Glutamatergic neuron (in vitro differentiated cells): Measurements from ENCODE around the gene NLRP9. TPM values are rescaled to one million over a fixed set of nuclear protein-coding genes. Genes with fewer than 3 reads are reported as not detected.

Source experiments
- DNase-seq: peaks from one replicate; pipeline ENCODE4 v3.0.0; 2022
- H3K27ac Mint-ChIP-seq: one replicate; pipeline ENCODE4 v1.8.0; 2020; ENCODE audit warnings: mild to moderate bottlenecking, mixed read lengths, inconsistent platforms; ENCODE audit not compliant: unreplicated experiment
- H3K27me3 Mint-ChIP-seq: one replicate; pipeline ENCODE4 v1.8.0; 2020; ENCODE audit warnings: mild to moderate bottlenecking, moderate library complexity, mixed read lengths, inconsistent platforms; ENCODE audit not compliant: unreplicated experiment
- H3K36me3 Mint-ChIP-seq: one replicate; pipeline ENCODE4 v1.8.0; 2020; ENCODE audit warnings: mild to moderate bottlenecking, mixed read lengths, inconsistent platforms; ENCODE audit not compliant: unreplicated experiment
- H3K4me1 Mint-ChIP-seq: one replicate; pipeline ENCODE4 v1.8.0; 2020; ENCODE audit warnings: mild to moderate bottlenecking, low read depth, mixed read lengths, inconsistent platforms; ENCODE audit not compliant: unreplicated experiment
- H3K4me3 Mint-ChIP-seq: one replicate; pipeline ENCODE4 v1.8.0; 2020; ENCODE audit warnings: mild to moderate bottlenecking, mixed read lengths, inconsistent platforms; ENCODE audit not compliant: unreplicated experiment
- H3K9me3 Mint-ChIP-seq: one replicate; pipeline ENCODE4 v1.8.0; 2020; ENCODE audit warnings: mild to moderate bottlenecking, moderate library complexity, mixed read lengths, inconsistent platforms; ENCODE audit not compliant: unreplicated experiment
- total RNA-seq: library from RNA; stranded (reverse); fragmentation: NEBNext Ultra II Directional; extraction: Animal tissue kit (Norgen Biotek cat#: 25700); gene quantifications from one replicate; pipeline ENCODE4 v1.2.1, GENCODE V29; 2021; ENCODE audit not compliant: unreplicated experiment
- TF ChIP-seq, protein P1 (sequence below): fragments of 200-600 bp; sonication (generic); IDR thresholded peaks from one replicate; pipeline ENCODE4 v1.5.0; 2021; ENCODE audit not compliant: partially characterized antibody, unreplicated experiment

Gene NLRP9
- total RNA-seq, 1 donor from 2014 or later, result not detected

GRCh38 chr19:55684946-55685681, 53.1 kb downstream of the NLRP9 start:
- Mint-ChIP-seq H3K27me3 (no peaks in the 10 kb centered on the region), H3K36me3 (no peaks in the 10 kb centered on the region), H3K4me3 (no peak overlapping the region), H3K9me3 (no peaks in the 10 kb centered on the region), H3K27ac (no peak overlapping the region), H3K4me1 (no peaks in the 10 kb centered on the region)
- no peak for DNase-seq
- TF ChIP-seq, protein P1, sequence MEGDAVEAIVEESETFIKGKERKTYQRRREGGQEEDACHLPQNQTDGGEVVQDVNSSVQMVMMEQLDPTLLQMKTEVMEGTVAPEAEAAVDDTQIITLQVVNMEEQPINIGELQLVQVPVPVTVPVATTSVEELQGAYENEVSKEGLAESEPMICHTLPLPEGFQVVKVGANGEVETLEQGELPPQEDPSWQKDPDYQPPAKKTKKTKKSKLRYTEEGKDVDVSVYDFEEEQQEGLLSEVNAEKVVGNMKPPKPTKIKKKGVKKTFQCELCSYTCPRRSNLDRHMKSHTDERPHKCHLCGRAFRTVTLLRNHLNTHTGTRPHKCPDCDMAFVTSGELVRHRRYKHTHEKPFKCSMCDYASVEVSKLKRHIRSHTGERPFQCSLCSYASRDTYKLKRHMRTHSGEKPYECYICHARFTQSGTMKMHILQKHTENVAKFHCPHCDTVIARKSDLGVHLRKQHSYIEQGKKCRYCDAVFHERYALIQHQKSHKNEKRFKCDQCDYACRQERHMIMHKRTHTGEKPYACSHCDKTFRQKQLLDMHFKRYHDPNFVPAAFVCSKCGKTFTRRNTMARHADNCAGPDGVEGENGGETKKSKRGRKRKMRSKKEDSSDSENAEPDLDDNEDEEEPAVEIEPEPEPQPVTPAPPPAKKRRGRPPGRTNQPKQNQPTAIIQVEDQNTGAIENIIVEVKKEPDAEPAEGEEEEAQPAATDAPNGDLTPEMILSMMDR, result no peak

DNA sequence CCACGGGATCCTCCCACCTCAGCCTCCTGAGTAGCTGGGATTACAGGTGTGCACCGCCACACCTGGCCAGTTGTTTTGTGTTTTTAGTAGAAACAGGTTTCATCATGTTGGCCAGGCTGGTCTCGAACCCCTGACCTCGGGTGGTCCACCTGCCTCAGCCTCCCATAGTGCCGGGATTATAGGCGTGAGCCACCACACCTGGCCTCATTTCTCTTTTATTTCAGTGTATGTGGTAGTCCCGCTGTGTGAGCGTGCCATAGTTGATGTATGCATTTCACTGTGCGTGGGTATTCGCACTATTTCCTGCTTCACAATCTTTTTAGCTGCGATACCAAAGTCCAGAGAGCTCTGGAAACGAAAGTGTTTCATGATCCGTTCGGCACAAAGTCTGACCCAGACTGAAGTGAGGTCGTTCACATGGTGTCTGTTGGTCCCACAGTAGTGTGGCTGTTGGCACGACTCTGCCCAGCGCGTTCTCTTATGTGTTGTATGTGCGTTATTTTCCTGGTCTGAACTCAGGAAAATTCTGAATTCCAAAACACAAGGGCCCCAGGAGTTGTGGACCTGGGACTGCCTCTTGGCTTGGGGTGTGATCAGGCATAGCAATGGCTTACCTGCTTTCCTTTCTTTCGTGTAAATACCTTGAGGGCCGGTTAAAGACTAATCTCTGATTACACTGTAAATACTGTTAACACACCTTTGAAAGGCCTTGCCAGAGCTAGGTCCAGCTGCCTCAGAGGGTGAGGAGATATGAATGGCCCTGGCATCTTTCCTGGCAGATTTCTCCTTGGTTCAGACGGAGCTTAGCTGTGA, 54.5 kb downstream of the NLRP9 start:
- Mint-ChIP-seq H3K27ac (no peak overlapping the region), H3K4me1 (no peaks in the 10 kb centered on the region), H3K9me3 (no peaks in the 10 kb centered on the region), H3K4me3 (no peak overlapping the region), H3K27me3 (no peaks in the 10 kb centered on the region), H3K36me3 (no peaks in the 10 kb centered on the region)
- DNase-seq, result no peak
- TF ChIP-seq, protein P1, result no peak

GRCh38 chr19:55681131-55682092, 56.8 kb downstream of the NLRP9 start:
- Mint-ChIP-seq H3K27me3 (peaks cover 3% of the 10 kb centered on the region), H3K4me1 (peaks cover 4% of the 10 kb centered on the region), H3K36me3 (no peaks in the 10 kb centered on the region), H3K27ac (no peak overlapping the region), H3K4me3 (no peak overlapping the region), H3K9me3 (peaks cover 3% of the 10 kb centered on the region)
- no peak for DNase-seq
- TF ChIP-seq, protein P1, result no peak

- Mint-ChIP-seq H3K36me3 (no peaks in the 10 kb centered on the region), H3K27me3 (peaks cover 3% of the 10 kb centered on the region)
Measured at GRCh38 chr19:55680339-55681130, 57.7 kb downstream of the NLRP9 start.

More at GRCh38 chr19:55680339-55681130, 57.7 kb downstream of the NLRP9 start:
- H3K4me1 Mint-ChIP-seq, result peaks cover 8% of the 10 kb centered on the region
- peaks cover 5% of the 10 kb centered on the region for H3K9me3 Mint-ChIP-seq
- H3K27ac Mint-ChIP-seq, result no peak overlapping the region
- DNase-seq, result no peak
- TF ChIP-seq, protein P1, result no peak
- no peak overlapping the region for H3K4me3 Mint-ChIP-seq
